Gastrocnemius medialis (tissue), 4 donors: ENCODE results near the gene POLD1. TPM values are rescaled to one million over a fixed set of nuclear protein-coding genes. Genes with fewer than 3 reads are reported as not detected.

ENCODE experiments used
- ATAC-seq, 2 donors: fragments of 150-250 bp; one replicate each; pipeline ENCODE4 v1.9.1; 2016
- DNase-seq, 2 donors: peaks; one replicate each; pipeline ENCODE4 v3.0.0-alpha.2; 2019
- H3K27ac ChIP-seq, 4 donors: fragments of 200-600 bp; sonication (generic); 1 replicate in 1 of 4; 2 replicates in 3 of 4; pipeline ENCODE4 v1.5.1; 2016 to 2018; ENCODE audit warnings: mild to moderate bottlenecking in 2 of 4, moderate library complexity in 1 of 4
- H3K27me3 ChIP-seq, 3 donors: fragments of 200-600 bp; sonication (generic) in 2 of 3; 1 replicate in 1 of 3; 2 replicates in 2 of 3; pipeline versions ENCODE4 v1.5.1 to v1.6.0; 2016 to 2019; ENCODE audit warnings: mild to moderate bottlenecking in 1 of 3, moderate library complexity in 1 of 3
- H3K36me3 ChIP-seq, 2 donors: fragments of 200-600 bp; sonication (generic) in 1 of 2; one replicate each; pipeline ENCODE4 v1.5.1; 2017 to 2018
- H3K4me1 ChIP-seq, 2 donors: fragments of 200-600 bp; sonication (generic) in 1 of 2; one replicate each; pipeline ENCODE4 v1.5.1; 2016 to 2017; ENCODE audit warnings: mild to moderate bottlenecking in 2 of 2
- H3K4me3 ChIP-seq, 4 donors: fragments of 200-600 bp; sonication (generic) in 3 of 4; 1 replicate in 1 of 4; 2 replicates in 3 of 4; pipeline ENCODE4 v1.5.1; 2016 to 2019; ENCODE audit warnings: mild to moderate bottlenecking in 2 of 4
- H3K9me3 ChIP-seq, 3 donors: fragments of 200-600 bp; sonication (generic) in 2 of 3; 1 replicate in 1 of 3; 2 replicates in 2 of 3; pipeline ENCODE4 v1.5.1; 2016 to 2019
- POLR2A ChIP-seq, 2 donors: fragments of 450-650 bp; IDR thresholded peaks; one replicate each; pipeline ENCODE4 v1.6.1; 2017; ENCODE audit warnings: antibody characterized with exemption in 2 of 2, mild to moderate bottlenecking in 2 of 2, moderate library complexity in 2 of 2
- in situ Hi-C, 4 donors: fragments of 200-750 bp; cut with MboI; loops; one replicate each; pipeline versions ENCODE4 v1.15.0 to v1.8.0; 2017; ENCODE audit warnings: low sequenced_read_pairs in 4 of 4
- intact Hi-C: fragments of 100-400 bp; cut with DNase I; formaldehyde crosslinking; loops from one replicate; pipeline ENCODE4 v1.15.1; 2023; ENCODE audit warnings: low total_unique reads
- total RNA-seq, 4 donors: library from RNA; depleted of rRNA; stranded (reverse); fragments of >200 nt; gene quantifications; one replicate each; pipeline versions ENCODE4 v1.1.0 to v1.2.3, GENCODE V29; 2016
- TF ChIP-seq, protein P1 (sequence below), 5 experiments: fragments of 450-650 bp in 3 of 5; fragments of 200-600 bp in 2 of 5; sonication (generic) in 2 of 5; IDR thresholded peaks in 4 of 5; conservative IDR thresholded peaks in 1 of 5; 1 replicate in 4 of 5; 2 replicates in 1 of 5; pipeline ENCODE4 v1.5.1; 2016 to 2019; ENCODE audit warnings: antibody characterized with exemption in 5 of 5, mild to moderate bottlenecking in 3 of 5, moderate library complexity in 3 of 5

The POLD1 gene
- total RNA-seq, 4 donors from 2014 or later, result 4.0 to 18.3 (median 6.0) TPM

GRCh38 chr19:50420808-50421207 lies 36.7 kb downstream of the POLD1 start:
- peaks cover 2 to 22% (median 11%) of the 10 kb centered on the region in 3 donors for H3K27me3 ChIP-seq
- no peak overlapping the region for H3K4me3 ChIP-seq
- in situ Hi-C loops, result no loop called here
- TF ChIP-seq, protein P1, sequence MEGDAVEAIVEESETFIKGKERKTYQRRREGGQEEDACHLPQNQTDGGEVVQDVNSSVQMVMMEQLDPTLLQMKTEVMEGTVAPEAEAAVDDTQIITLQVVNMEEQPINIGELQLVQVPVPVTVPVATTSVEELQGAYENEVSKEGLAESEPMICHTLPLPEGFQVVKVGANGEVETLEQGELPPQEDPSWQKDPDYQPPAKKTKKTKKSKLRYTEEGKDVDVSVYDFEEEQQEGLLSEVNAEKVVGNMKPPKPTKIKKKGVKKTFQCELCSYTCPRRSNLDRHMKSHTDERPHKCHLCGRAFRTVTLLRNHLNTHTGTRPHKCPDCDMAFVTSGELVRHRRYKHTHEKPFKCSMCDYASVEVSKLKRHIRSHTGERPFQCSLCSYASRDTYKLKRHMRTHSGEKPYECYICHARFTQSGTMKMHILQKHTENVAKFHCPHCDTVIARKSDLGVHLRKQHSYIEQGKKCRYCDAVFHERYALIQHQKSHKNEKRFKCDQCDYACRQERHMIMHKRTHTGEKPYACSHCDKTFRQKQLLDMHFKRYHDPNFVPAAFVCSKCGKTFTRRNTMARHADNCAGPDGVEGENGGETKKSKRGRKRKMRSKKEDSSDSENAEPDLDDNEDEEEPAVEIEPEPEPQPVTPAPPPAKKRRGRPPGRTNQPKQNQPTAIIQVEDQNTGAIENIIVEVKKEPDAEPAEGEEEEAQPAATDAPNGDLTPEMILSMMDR (IDR thresholded peaks at IDR 0.05 in 4 of 5, conservative IDR thresholded peaks at IDR 0.05 in 1 of 5), result no peak
- TF ChIP-seq POLR2A (IDR thresholded peaks at IDR 0.05), result no peak
- intact Hi-C loops, result no loop called here
- no peak for ATAC-seq
- H3K9me3 ChIP-seq, result no peaks in the 10 kb centered on the region
- no peak for DNase-seq
- H3K27ac ChIP-seq, result no peak overlapping the region
- peaks cover 0 to 8% of the 10 kb centered on the region in 2 donors for H3K4me1 ChIP-seq
- no peaks in the 10 kb centered on the region for H3K36me3 ChIP-seq

GRCh38 chr19:50422397-50423278 lies 38.5 kb downstream of the POLD1 start:
- no peak for ATAC-seq
- TF ChIP-seq, protein P1 (IDR thresholded peaks at IDR 0.05 in 4 of 5, conservative IDR thresholded peaks at IDR 0.05 in 1 of 5), result no peak
- TF ChIP-seq POLR2A (IDR thresholded peaks at IDR 0.05), result no peak
- peaks cover 2 to 22% (median 11%) of the 10 kb centered on the region in 3 donors for H3K27me3 ChIP-seq
- no peaks in the 10 kb centered on the region for H3K36me3 ChIP-seq
- peaks cover 0 to 8% of the 10 kb centered on the region in 2 donors for H3K4me1 ChIP-seq
- no peak for DNase-seq
- intact Hi-C loops (no loop called here), in situ Hi-C loops (no loop called here)
- no peak overlapping the region for H3K27ac ChIP-seq
- no peaks in the 10 kb centered on the region for H3K9me3 ChIP-seq
- no peak overlapping the region for H3K4me3 ChIP-seq

GRCh38 chr19:50423279-50424113 lies 39.3 kb downstream of the POLD1 start:
- Histone ChIP-seq H3K27ac (no peak overlapping the region), H3K36me3 (no peaks in the 10 kb centered on the region), H3K9me3 (no peaks in the 10 kb centered on the region), H3K4me3 (no peak overlapping the region), H3K4me1 (peaks cover 0 to 11% of the 10 kb centered on the region in 2 donors), H3K27me3 (peaks cover 2 to 21% (median 7%) of the 10 kb centered on the region in 3 donors)
- intact Hi-C loops, result no loop called here
- in situ Hi-C loops, result no loop called here
- no peak for TF ChIP-seq POLR2A (IDR thresholded peaks at IDR 0.05)
- TF ChIP-seq, protein P1 (IDR thresholded peaks at IDR 0.05 in 4 of 5, conservative IDR thresholded peaks at IDR 0.05 in 1 of 5), result no peak
- ATAC-seq (no peak), DNase-seq (no peak)

DNA sequence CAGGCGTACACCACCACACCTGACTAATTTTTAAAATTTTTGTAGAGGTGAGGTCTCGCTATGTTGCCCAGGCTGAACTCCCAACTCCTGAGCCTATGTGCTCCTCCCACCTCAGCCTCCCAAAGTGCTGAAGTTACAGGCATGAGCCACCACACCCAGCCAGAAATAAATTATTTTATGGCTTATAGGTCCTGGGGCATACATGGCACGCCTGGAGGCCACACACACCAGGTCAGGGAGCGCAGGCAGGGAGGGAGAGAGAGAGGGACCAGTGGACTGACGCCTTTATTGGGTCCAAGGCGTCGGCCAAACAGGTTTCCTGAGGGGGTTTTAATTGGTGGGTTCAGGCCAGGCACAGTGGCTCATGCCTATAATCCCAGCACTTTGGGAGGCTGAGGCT lies 41.4 kb downstream of the POLD1 start:
- Histone ChIP-seq H3K4me1 (peaks cover 0 to 7% of the 10 kb centered on the region in 2 donors), H3K27me3 (peaks cover 0 to 5% (median 2%) of the 10 kb centered on the region in 3 donors), H3K27ac (no peak overlapping the region), H3K9me3 (no peaks in the 10 kb centered on the region), H3K36me3 (no peaks in the 10 kb centered on the region), H3K4me3 (no peak overlapping the region)
- DNase-seq, result no peak
- no peak for TF ChIP-seq POLR2A (IDR thresholded peaks at IDR 0.05)
- TF ChIP-seq, protein P1 (IDR thresholded peaks at IDR 0.05 in 4 of 5, conservative IDR thresholded peaks at IDR 0.05 in 1 of 5), result no peak
- intact Hi-C loops, result no loop called here
- ATAC-seq, result no peak
- in situ Hi-C loops, result no loop called here
